Epithelial cell of prostate (primary cell): ENCODE results near the gene AGTRAP.

Source experiments
- DNase-seq: peaks from one replicate; pipeline ENCODE4 v3.0.0-alpha.2; 2011; ENCODE audit warnings: low read depth, low spot score
- H3K27ac ChIP-seq: fragments of 450-650 bp; 2 replicates; pipeline ENCODE4 v1.5.1; 2017; ENCODE audit warnings: mild to moderate bottlenecking

Gene AGTRAP

GRCh38 chr1:11778336-11778735 is 42.4 kb downstream of the AGTRAP start:
- no peak for DNase-seq
- H3K27ac ChIP-seq = no peak overlapping the region

GRCh38 chr1:11778844-11779623 is 43.1 kb downstream of the AGTRAP start:
- DNase-seq = no peak
- H3K27ac ChIP-seq = no peak overlapping the region

- no peak overlapping the region for H3K27ac ChIP-seq
- no peak for DNase-seq
Observed at GRCh38 chr1:11779715-11780379, 43.9 kb downstream of the AGTRAP start.

GRCh38 chr1:11780380-11781147 is 44.6 kb downstream of the AGTRAP start:
- H3K27ac ChIP-seq = no peak overlapping the region
- no peak for DNase-seq

- no peak for DNase-seq
- no peak overlapping the region for H3K27ac ChIP-seq
Observed at GRCh38 chr1:11781297-11781696, 45.4 kb downstream of the AGTRAP start.

GRCh38 chr1:11782127-11782708 is 46.3 kb downstream of the AGTRAP start:
- no peak overlapping the region for H3K27ac ChIP-seq
- no peak for DNase-seq

- DNase-seq = no peak
- H3K27ac ChIP-seq = no peak overlapping the region
Observed at GRCh38 chr1:11783556-11783955, 47.6 kb downstream of the AGTRAP start.

- no peak for DNase-seq
- no peak overlapping the region for H3K27ac ChIP-seq
Observed at GRCh38 chr1:11784256-11784992, 48.5 kb downstream of the AGTRAP start.

GRCh38 chr1:11784993-11785769 is 49.2 kb downstream of the AGTRAP start:
- no peak overlapping the region for H3K27ac ChIP-seq
- DNase-seq = no peak

GRCh38 chr1:11786168-11786567 is 50.2 kb downstream of the AGTRAP start:
- no peak overlapping the region for H3K27ac ChIP-seq
- no peak for DNase-seq

GRCh38 chr1:11787251-11787803 is 51.4 kb downstream of the AGTRAP start:
- no peak for DNase-seq
- no peak overlapping the region for H3K27ac ChIP-seq

- no peak overlapping the region for H3K27ac ChIP-seq
Observed at GRCh38 chr1:11787804-11788436, 52.0 kb downstream of the AGTRAP start.

GRCh38 chr1:11788549-11789053 is 52.7 kb downstream of the AGTRAP start:
- no peak for DNase-seq
- H3K27ac ChIP-seq = no peak overlapping the region

More at GRCh38 chr1:11787804-11788436, 52.0 kb downstream of the AGTRAP start:
- DNase-seq = no peak

- no peak overlapping the region for H3K27ac ChIP-seq
Observed at GRCh38 chr1:11789126-11790067, 53.5 kb downstream of the AGTRAP start.

GRCh38 chr1:11790101-11790879 is 54.4 kb downstream of the AGTRAP start:
- H3K27ac ChIP-seq = no peak overlapping the region
- no peak for DNase-seq

More at GRCh38 chr1:11789126-11790067, 53.5 kb downstream of the AGTRAP start:
- DNase-seq = no peak
